DMS153 treated with DMSO at 0.1 percent for 48 hours (cell line): ENCODE data around the gene PAAF1.

Experiments
- DNase-seq: peaks from one replicate; lab custom pipeline; 2025; ENCODE audit not compliant: unreplicated experiment; lab: John Stamatoyannopoulos, UW

Gene PAAF1

GRCh38 chr11:73876424-73877310 is at the start of gene PAAF1, which contains the start of gene COA4:
Gene PAAF1, plus strand, starts transcription at chr11:73876999. Its CDS starts 23 bp downstream, at chr11:73877022.
Gene COA4, minus strand, starts transcription at chr11:73876846. Its CDS starts 3,468 bp downstream, at chr11:73873378.
- DNase-seq = peak; percentile 93

- DNase-seq = no peak
Measured at GRCh38 chr11:73830261-73830660, 46.5 kb upstream of the PAAF1 start.

GRCh38 chr11:73833067-73833466 is 43.7 kb upstream of the PAAF1 start:
- no peak for DNase-seq

GRCh38 chr11:73838443-73839122 is 38.2 kb upstream of the PAAF1 start:
- DNase-seq = no peak

- DNase-seq = no peak
Measured at GRCh38 chr11:73839123-73839457, 37.7 kb upstream of the PAAF1 start.

GRCh38 chr11:73851046-73851764 is 25.6 kb upstream of the PAAF1 start:
- no peak for DNase-seq

- no peak for DNase-seq
Measured at GRCh38 chr11:73852049-73852448, 24.8 kb upstream of the PAAF1 start.

- no peak for DNase-seq
Measured at GRCh38 chr11:73854680-73855079, 22.1 kb upstream of the PAAF1 start.

GRCh38 chr11:73856031-73856567 is 20.7 kb upstream of the PAAF1 start:
- no peak for DNase-seq

GRCh38 chr11:73859671-73860070 is 17.1 kb upstream of the PAAF1 start:
- DNase-seq = no peak

GRCh38 chr11:73860202-73860601 is 16.6 kb upstream of the PAAF1 start:
- DNase-seq = no peak

GRCh38 chr11:73862986-73863385 is 13.8 kb upstream of the PAAF1 start:
- DNase-seq = no peak

GRCh38 chr11:73866095-73866579 is 10.7 kb upstream of the PAAF1 start:
- DNase-seq = no peak

GRCh38 chr11:73866586-73866996 is 10.2 kb upstream of the PAAF1 start:
- DNase-seq = no peak

- DNase-seq = no peak
Measured at GRCh38 chr11:73869332-73869949, 7.4 kb upstream of the PAAF1 start.

- no peak for DNase-seq
Measured at GRCh38 chr11:73870261-73870660, 6.5 kb upstream of the PAAF1 start.

GRCh38 chr11:73872749-73873357 is 3.9 kb upstream of the PAAF1 start:
- no peak for DNase-seq

- DNase-seq = no peak
Measured at GRCh38 chr11:73875380-73875779, 1.4 kb upstream of the PAAF1 start.

GRCh38 chr11:73875840-73876239 is 959 bp upstream of the PAAF1 start:
- DNase-seq = no peak

- no peak for DNase-seq
Measured at GRCh38 chr11:73878771-73879170, 2.0 kb downstream of the PAAF1 start.
